Bronchus fibroblast of lung (primary cell): ENCODE results near the gene FARSA. TPM values are rescaled to one million over a fixed set of nuclear protein-coding genes. Genes with fewer than 3 reads are reported as not detected.

Source experiments
- total RNA-seq: library from RNA; depleted of rRNA; stranded (reverse); fragments of >200 nt; gene quantifications from 2 replicates; pipeline ENCODE4 v1.2.3, GENCODE V29; 2015

Gene FARSA
- 72.5 and 72.7 TPM in 2 replicates for total RNA-seq

DNA sequence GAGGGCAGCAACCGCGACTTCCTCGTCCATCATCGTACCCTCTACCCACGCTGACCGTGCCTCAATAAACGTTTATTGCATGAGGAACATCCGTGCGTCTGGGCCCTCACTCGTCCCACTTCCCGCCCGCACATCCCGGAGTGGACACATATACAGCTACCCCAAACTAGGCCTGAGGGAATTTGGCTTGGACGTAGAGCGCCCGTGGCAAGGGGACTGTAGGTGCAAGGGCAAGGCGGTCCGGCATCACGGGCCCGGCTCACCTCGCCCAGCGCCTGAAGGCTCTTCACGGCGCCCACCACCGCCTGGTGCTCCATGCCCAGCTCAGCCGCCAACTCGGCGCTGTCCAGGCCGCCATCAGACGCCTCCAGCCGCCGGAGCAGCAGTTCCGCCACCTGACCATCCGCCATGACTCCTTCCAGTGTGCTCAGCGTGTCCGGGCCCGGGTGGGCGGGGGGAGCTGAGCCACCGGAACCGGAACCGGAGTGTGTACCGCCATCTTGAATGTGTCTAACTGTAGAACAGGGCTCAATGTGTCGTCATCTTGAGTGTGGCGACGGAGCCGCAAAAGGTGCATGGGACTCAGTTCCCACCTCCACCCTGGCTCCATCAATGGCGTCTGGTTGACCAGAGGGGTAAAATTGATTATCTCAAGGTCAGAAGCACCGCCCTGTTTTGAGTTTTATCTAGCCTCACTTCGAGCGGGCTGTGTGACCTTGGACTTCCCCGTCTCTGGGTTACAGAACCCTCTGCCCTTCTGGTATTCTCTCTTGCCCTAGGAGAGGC, at the start of gene FARSA:
TSS of gene FARSA (minus strand) at position 425 of the 786 bp plus-strand sequence. CDS start at position 410, 15 bp downstream.

GRCh38 chr19:12969292-12969988, 35.9 kb upstream of the FARSA start, which contains the start of gene DAND5:
Gene DAND5, plus strand, starts transcription at chr19:12969576. Its CDS starts 85 bp downstream, at chr19:12969661.

GRCh38 chr19:12956446-12957388, 23.2 kb upstream of the FARSA start, which contains the start of gene GADD45GIP1:
Gene GADD45GIP1, minus strand, starts transcription at chr19:12957223. Its CDS starts 11 bp downstream, at chr19:12957212.

GRCh38 chr19:12945479-12946091, 12.1 kb upstream of the FARSA start, which contains the start of gene RAD23A:
Gene RAD23A, plus strand, starts transcription at chr19:12945862. Its CDS starts 87 bp downstream, at chr19:12945949.

DNA sequence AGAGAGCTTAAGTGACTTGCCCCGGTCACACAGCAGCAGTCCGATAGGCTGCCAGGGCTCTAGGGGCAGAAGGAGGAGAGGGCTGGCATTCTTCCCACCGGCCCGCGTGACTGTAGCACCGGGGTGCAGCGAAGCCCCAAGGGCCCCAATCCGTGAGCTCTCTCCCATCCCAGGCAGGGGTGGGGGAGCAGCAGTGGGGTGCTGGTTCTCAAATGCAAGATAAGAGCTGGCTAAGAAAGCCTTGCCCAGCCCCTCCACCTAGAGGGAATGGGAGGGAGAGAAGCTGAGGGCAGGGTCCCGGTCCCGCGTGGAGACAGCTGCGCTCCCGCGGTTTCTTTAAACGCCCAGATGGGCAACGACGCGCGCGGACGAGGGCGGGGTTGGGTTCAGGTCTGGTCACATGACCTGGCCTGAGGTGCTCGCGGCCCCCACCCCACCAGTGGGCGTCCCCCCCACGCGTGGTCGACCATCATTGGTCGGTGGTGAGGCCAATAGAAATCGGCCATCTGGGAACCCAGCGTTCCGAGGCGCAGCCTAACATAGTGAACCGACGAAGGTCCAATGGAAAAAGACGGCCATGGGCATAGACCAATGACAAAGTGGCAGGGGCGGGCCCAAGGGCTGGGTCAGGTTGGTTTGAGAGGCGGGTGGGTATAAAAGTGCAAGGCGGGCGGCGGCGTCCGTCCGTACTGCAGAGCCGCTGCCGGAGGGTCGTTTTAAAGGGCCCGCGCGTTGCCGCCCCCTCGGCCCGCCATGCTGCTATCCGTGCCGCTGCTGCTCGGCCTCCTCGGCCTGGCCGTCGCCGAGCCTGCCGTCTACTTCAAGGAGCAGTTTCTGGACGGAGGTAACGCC, 4.6 kb upstream of the FARSA start, which contains the start of gene CALR:
TSS of gene CALR (plus strand) at position 683 of the 852 bp plus-strand sequence. CDS start at position 754, 71 bp downstream.

GRCh38 chr19:12890787-12891552, 42.5 kb downstream of the FARSA start, which contains the start of gene GCDH:
Gene GCDH, plus strand, starts transcription at chr19:12891160. Its CDS starts 145 bp downstream, at chr19:12891305.

GRCh38 chr19:12886969-12887747, 46.4 kb downstream of the FARSA start, which contains the start of gene KLF1:
Gene KLF1, minus strand, starts transcription at chr19:12887201. Its CDS starts 61 bp downstream, at chr19:12887140.

GRCh38 chr19:12881172-12881808, 52.2 kb downstream of the FARSA start, which contains the start of gene DNASE2:
Gene DNASE2, minus strand, starts transcription at chr19:12881449. Its CDS starts 74 bp downstream, at chr19:12881375.

Other genes starting within 250 kb of the FARSA start
- not detected in 2 replicates for gene GNG14, start 245.7 kb downstream of the FARSA start, total RNA-seq
- 15.1 and 16.1 TPM in 2 replicates for gene FBXW9, start 237.1 kb downstream of the FARSA start, total RNA-seq
- 19.3 and 22.4 TPM in 2 replicates for gene TNPO2, start 209.8 kb downstream of the FARSA start, total RNA-seq
- 361 and 399 TPM in 2 replicates for gene TRIR, start 199.0 kb downstream of the FARSA start, total RNA-seq
- 122 and 149 TPM in 2 replicates for gene GET3, start 196.2 kb downstream of the FARSA start, total RNA-seq
- gene BEST2, start 181.9 kb downstream of the FARSA start, total RNA-seq: not detected in 2 replicates
- gene HOOK2, start 158.2 kb downstream of the FARSA start, total RNA-seq: 7.0 and 10.9 TPM in 2 replicates
- gene JUNB, start 142.2 kb downstream of the FARSA start, total RNA-seq: 96.3 and 105 TPM in 2 replicates
- gene PRDX2, start 131.9 kb downstream of the FARSA start, total RNA-seq: 409 and 461 TPM in 2 replicates
- gene THSD8, start 131.6 kb downstream of the FARSA start, total RNA-seq: not detected in 2 replicates
- gene RNASEH2A, start 127.1 kb downstream of the FARSA start, total RNA-seq: 57.0 and 62.4 TPM in 2 replicates
- gene RTBDN, start 99.1 kb downstream of the FARSA start, total RNA-seq: not detected in 2 replicates
- 0.17 and 0.89 TPM in 2 replicates for gene MAST1, start 95.2 kb downstream of the FARSA start, total RNA-seq
- 21.3 and 28.6 TPM in 2 replicates for gene DNASE2, start 52.3 kb downstream of the FARSA start, total RNA-seq
- 0.17 TPM in 1 of 2 replicates, not detected in the other for gene KLF1, start 46.5 kb downstream of the FARSA start, total RNA-seq
- 49.1 and 51.1 TPM in 2 replicates for gene GCDH, start 42.6 kb downstream of the FARSA start, total RNA-seq
- 0.74 and 0.84 TPM in 2 replicates for gene SYCE2, start 14.4 kb downstream of the FARSA start, total RNA-seq
- gene CALR, start 4.9 kb upstream of the FARSA start, total RNA-seq: 1,083 and 1,086 TPM in 2 replicates
- 138 and 145 TPM in 2 replicates for gene RAD23A, start 12.2 kb upstream of the FARSA start, total RNA-seq
- 63.0 and 81.9 TPM in 2 replicates for gene GADD45GIP1, start 23.5 kb upstream of the FARSA start, total RNA-seq
- not detected in 2 replicates for gene DAND5, start 35.9 kb upstream of the FARSA start, total RNA-seq
- gene NFIX, start 61.8 kb upstream of the FARSA start, total RNA-seq: 41.0 and 42.9 TPM in 2 replicates
- gene LYL1, start 169.1 kb upstream of the FARSA start, total RNA-seq: 3.2 and 3.3 TPM in 2 replicates
- gene TRMT1, start 183.0 kb upstream of the FARSA start, total RNA-seq: 33.6 and 37.0 TPM in 2 replicates
- 73.7 and 79.7 TPM in 2 replicates for gene NACC1, start 184.6 kb upstream of the FARSA start, total RNA-seq
- 81.5 and 91.0 TPM in 2 replicates for gene STX10, start 216.7 kb upstream of the FARSA start, total RNA-seq
- 62.9 and 67.9 TPM in 2 replicates for gene IER2, start 216.7 kb upstream of the FARSA start, total RNA-seq